Amniotic stem cell (primary cell): ENCODE measurements around the gene GOSR1.
"Not testable (repeated sequence)": the region's sequence is repeated elsewhere in the genome, so short reads cannot be mapped to it uniquely, and the experiment has no call there.

Experiments
- DNase-seq: peaks from one replicate; lab custom pipeline; 2025; lab: John Stamatoyannopoulos, UW

Gene GOSR1

GRCh38 chr17:30545024-30545423 lies 67.8 kb downstream of the GOSR1 start:
- no peak for DNase-seq

DNA sequence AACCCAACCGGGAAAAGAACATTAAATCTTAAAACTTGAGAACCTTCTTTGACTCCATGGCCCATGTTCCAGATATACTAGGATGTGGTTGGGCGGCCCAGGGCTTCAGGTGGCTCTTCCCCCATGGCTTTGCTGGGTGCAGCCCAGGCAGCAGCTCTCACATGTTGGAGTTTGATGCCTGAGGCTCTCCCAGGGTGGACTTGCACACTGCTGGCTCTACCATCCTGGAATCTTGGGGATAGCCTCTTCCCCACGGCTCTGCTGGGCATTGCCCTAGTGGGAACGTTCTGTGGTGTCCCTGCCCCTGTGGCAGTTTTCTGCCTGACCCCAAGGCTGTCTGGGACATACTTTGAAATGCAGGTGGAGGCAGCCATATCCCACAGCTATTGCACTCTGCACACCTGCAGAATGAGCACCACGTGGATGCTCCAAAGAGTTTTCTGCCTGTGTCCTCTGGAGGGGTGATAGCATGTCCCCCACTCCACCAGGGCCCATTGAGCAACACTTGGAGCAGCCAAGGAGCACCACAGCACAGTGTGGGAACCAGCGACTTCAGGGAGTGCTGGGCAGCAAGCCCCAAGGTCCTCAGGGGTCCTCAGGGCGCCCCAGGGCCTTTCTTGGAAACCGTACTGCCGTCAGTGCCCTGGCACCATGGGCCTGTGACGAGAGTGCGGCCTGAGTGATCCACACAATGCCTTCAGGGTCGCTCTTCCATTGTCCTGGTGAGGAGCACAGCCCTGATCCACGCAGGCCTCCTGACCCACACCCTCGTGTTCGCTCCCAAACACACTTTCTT lies 70.8 kb downstream of the GOSR1 start:
- no peak for DNase-seq

- not testable (repeated sequence) for DNase-seq
These were observed 72.0 kb downstream of the GOSR1 start for GRCh38 chr17:30549181-30549580.

DNA sequence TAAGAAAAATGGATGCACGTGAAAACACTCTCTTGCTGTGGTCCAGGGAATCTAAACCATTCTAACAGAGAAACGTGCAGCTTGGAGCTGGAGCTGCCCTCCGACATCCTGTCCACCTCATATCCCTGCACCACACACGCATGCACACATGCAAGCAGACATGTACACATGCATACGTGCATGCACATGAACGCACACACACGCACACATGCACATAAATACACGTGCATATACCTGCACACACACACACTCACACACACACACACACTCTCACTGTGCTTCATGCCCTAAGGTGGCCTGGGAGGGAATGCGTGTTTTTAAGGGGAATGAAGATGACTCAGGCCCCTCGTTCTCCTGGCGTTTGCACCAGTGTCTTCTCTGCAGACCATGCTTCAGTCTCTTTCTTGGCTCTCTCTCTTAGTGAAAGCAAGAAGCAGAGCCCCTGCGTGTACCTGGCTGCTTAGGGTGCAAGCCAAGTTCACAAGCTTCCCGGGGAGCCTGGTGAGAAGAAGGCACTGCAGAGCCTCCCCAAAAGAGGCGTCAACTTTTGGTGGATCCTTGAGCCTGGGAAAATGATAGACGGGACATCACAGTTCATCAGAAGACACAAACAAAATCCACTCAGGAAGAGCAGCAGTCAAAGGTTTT lies 72.8 kb downstream of the GOSR1 start:
- DNase-seq, result no peak

GRCh38 chr17:30550512-30551273 lies 73.5 kb downstream of the GOSR1 start:
- DNase-seq, result no peak

GRCh38 chr17:30551274-30551995 lies 74.2 kb downstream of the GOSR1 start:
- DNase-seq, result not testable (repeated sequence)

DNA sequence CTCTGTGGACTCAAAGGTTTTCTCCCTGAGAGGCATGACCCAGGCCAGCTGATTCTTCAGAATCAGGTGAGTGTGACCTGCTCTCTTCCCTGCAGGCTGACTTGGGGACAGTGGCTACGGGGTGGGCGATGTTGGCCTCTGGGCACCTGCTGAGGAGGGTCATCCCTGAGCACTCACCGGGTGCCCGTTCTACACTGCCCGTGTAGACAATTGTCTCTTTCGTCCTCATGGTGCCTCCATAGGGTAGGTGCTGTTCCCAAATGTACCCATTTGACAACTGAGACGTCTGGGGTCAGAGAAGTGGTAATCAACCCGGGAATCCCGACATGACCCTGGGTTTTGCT lies 74.8 kb downstream of the GOSR1 start:
- no peak for DNase-seq

DNA sequence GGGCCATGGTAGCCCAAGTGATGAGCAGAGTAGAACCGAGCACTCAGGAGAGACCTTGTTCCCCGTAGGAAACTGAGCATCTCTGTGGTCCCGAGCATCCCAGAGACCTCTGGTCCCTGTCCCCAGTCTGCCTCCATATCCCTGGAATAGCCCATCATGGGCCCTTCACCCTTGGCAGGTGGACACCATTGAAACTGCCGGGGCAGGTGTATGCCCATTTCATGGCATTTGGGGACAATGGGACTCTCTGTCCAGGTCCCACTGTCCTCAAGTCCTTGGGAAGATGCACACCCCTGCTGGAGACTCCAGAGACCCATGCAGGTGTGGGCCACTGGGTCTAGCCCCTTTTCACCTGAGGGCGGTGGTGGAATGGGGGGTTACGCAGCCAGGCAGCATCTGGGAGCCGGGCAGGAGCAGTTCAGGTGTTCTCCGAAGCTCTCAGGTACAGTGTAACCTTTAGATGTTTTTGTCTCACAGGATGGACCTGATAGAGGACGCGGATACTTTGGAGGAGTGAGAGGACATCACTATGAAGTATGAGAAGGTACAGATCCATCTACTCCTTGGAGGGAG lies 75.9 kb downstream of the GOSR1 start:
- no peak for DNase-seq

GRCh38 chr17:30553823-30554440 lies 76.7 kb downstream of the GOSR1 start:
- DNase-seq, result not testable (repeated sequence)

- DNase-seq, result no peak
These were observed 77.9 kb downstream of the GOSR1 start for GRCh38 chr17:30554839-30555751.

DNA sequence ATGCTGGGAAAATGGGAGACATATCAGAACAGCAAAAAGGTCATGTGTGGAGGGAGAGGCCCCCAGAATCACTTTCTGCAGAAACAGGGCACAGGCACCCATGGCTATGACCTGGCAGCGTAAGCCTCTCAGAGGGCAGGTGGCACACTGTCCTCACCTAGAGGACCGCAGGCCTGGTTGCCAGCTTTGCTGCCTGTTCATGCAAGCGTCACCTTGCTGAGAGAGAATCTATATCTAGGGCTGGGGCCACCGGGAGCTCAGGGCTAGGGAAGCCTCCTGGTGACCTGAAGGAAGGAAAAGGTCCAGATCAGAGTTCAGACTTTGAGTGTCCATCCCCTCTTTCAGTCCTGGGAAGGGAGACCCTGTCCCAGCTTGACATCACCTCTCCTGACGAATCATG lies 78.7 kb downstream of the GOSR1 start:
- no peak for DNase-seq

GRCh38 chr17:30556374-30557332 lies 79.4 kb downstream of the GOSR1 start:
- no peak for DNase-seq

DNA sequence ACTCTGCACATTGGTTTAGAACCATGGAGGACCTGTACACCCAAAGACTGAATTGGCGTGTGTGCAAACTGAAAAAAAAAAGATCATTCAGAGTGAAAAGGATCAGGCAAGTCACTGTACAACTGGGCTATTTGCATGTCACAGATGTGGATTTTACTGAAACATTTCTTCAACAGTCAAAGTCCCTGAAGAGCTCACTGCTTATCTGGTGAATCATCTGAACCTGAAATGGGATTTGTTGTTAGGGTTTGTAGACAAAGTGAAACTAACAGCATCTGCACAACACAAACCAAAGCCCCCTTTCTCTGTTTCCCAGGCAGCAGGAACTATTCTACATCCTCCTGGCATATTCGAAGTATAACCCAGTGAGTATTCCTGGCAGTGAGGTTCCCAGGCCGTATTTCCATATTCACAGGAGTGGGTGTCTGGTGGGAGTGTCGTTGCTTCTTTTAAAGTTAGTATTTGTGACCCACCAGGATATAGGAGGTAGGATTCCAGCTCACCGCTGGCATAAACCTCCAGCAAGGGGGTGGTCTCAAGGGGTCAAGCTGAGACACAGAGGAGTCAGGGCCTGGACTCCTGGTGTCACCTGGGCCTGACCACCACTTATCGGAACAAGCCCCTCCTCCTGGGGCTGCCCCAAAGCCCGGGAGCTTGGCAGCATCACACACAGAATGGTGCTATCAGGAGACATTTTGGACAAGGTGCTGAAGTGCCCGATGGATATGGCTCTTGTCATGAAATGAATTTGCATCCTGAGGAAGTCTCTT lies 80.9 kb downstream of the GOSR1 start:
- no peak for DNase-seq

DNA sequence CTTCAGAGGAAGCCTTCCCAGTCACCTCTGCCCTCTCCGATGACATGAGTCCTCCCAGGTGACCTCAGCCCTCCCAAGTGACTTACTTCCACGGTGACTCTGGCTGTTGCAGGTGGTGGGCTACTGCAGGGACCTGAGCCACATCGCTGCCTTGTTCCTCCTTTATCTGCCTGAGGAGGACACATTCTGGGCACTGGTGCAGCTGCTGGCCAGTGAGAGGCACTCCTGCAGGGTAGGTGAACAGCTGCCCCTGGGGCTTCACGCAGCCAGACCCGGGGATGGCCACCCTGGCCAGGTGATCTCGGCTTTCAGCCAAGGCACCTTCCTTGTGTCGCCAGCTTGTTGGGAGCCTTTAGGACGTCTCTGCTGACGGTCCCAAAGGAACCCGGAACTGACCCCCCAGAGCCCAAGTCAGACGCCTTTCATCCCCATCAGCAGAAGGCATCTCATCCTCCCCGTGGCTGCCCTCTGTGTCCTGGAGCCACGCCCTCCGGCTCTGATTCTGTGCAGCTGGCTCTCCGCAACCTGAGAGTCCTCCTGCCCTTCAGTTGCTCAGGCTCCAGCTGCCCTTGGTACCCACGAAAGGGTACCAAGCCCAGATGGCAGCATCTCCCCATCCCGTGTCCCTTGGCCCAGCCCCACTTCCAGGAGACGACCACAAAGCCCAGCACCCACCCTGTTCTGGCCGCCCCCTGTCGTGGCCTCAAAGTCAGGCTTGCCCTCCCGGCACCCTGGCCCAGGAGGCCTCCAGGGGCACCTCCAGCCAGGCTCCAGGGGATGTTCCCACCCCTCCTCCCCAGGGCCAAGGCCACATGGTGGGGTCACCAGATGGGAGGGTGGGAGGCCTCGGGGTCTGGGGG lies 81.7 kb downstream of the GOSR1 start:
- DNase-seq, result no peak

- no peak for DNase-seq
These were observed 82.4 kb downstream of the GOSR1 start for GRCh38 chr17:30559656-30560055.

- DNase-seq, result not testable (repeated sequence)
These were observed 83.2 kb downstream of the GOSR1 start for GRCh38 chr17:30560117-30561026.
